Caco-2 (cell line): ENCODE data around the gene BRCC3. TPM values are rescaled to one million over a fixed set of nuclear protein-coding genes. Genes with fewer than 3 reads are reported as not detected.

Experiments used
- BruUV-seq: library from RNA; stranded (reverse); fragments of 400-500 nt; replicated peaks from 2 replicates; lab custom pipeline; 2021; lab: Mats Ljungman, UMichigan
- CTCF ChIA-PET: fragments of 300-600 bp; sonication (Branson Sonifier 250); formaldehyde crosslinking; loops from one replicate; lab custom pipeline; 2022; ENCODE audit warnings: antibody characterized with exemption; lab: Charles Lee
- POLR2A ChIA-PET: fragments of 300-600 bp; sonication (Branson Sonifier 250); formaldehyde crosslinking; loops from one replicate; lab custom pipeline; 2022; ENCODE audit warnings: antibody characterized with exemption; lab: Charles Lee
- DNase-seq, 2 experiments: peaks; one replicate each; pipeline versions ENCODE4 v3.0.0 to v3.0.0-alpha.2; 2020 to 2022
- H3K27me3 ChIP-seq: replicated peaks from 2 replicates; pipeline ENCODE4 v1.6.0; 2011; ENCODE audit warnings: low read length; ENCODE audit not compliant: control insufficient read depth, insufficient read depth
- H3K36me3 ChIP-seq: 2 replicates; pipeline ENCODE4 v1.5.1; 2011; ENCODE audit warnings: low read length; ENCODE audit not compliant: control insufficient read depth, insufficient read depth
- H3K4me1 ChIP-seq: fragments of 250-450 bp; sonication (Bioruptor Pico); 2 replicates; pipeline ENCODE4 v1.5.1; 2020; ENCODE audit warnings: mild to moderate bottlenecking
- H3K4me3 ChIP-seq: 2 replicates; pipeline ENCODE4 v1.5.1; 2011; ENCODE audit warnings: low read depth, mild to moderate bottlenecking, control low read depth, low read length
- H3K9me3 ChIP-seq: fragments of 250-450 bp; sonication (Bioruptor Pico); 2 replicates; pipeline ENCODE4 v1.5.1; 2020; ENCODE audit warnings: mild to moderate bottlenecking, moderate library complexity
- H3K27ac Mint-ChIP-seq: one replicate; pipeline ENCODE4 v1.8.0; 2022; ENCODE audit warnings: mixed read lengths; ENCODE audit not compliant: unreplicated experiment
- H3K27me3 Mint-ChIP-seq: one replicate; pipeline ENCODE4 v1.8.0; 2022; ENCODE audit warnings: mixed read lengths; ENCODE audit not compliant: insufficient read depth, unreplicated experiment
- H3K36me3 Mint-ChIP-seq: one replicate; pipeline ENCODE4 v1.8.0; 2022; ENCODE audit warnings: mild to moderate bottlenecking, mixed read lengths; ENCODE audit not compliant: insufficient read depth, unreplicated experiment
- H3K4me1 Mint-ChIP-seq: one replicate; pipeline ENCODE4 v1.8.0; 2022; ENCODE audit warnings: low read depth, mixed read lengths; ENCODE audit not compliant: unreplicated experiment
- H3K4me3 Mint-ChIP-seq: one replicate; pipeline ENCODE4 v1.8.0; 2022; ENCODE audit warnings: mild to moderate bottlenecking, moderate library complexity, mixed read lengths; ENCODE audit not compliant: unreplicated experiment
- H3K9me3 Mint-ChIP-seq: one replicate; pipeline ENCODE4 v1.8.0; 2022; ENCODE audit warnings: mixed read lengths; ENCODE audit not compliant: unreplicated experiment
- CTCF ChIP-seq, 2 experiments: fragments of 200-600 bp in 1 of 2; IDR thresholded peaks; 1 replicate in 1 of 2; 2 replicates in 1 of 2; pipeline versions ENCODE4 v1.5.1 to v1.8.0; 2011 to 2022; ENCODE audit warnings: antibody characterized with exemption in 1 of 2, control low read depth in 1 of 2, inconsistent platforms in 1 of 2, low read depth in 1 of 2, low read length in 1 of 2, mild to moderate bottlenecking in 1 of 2, moderate library complexity in 1 of 2; ENCODE audit not compliant: insufficient read depth in 1 of 2, severe bottlenecking in 1 of 2, unreplicated experiment in 1 of 2
- intact Hi-C: fragments of 100-400 bp; cut with micrococcal nuclease; formaldehyde crosslinking; loops from one replicate; pipeline ENCODE4 v1.10.0; 2022; ENCODE audit not compliant: unreplicated experiment
- total RNA-seq: library from RNA; stranded (reverse); gene quantifications from 2 replicates; pipeline ENCODE4 v1.2.3, GENCODE V29; 2022

Gene BRCC3
- total RNA-seq, 1 experiment from 2014 or later: 30.4 TPM

- peaks cover under 1% of the 10 kb centered on the region for H3K36me3 Mint-ChIP-seq
- DNase-seq: no peak
- no peaks in the 10 kb centered on the region for H3K27me3 Mint-ChIP-seq
- no peaks in the 10 kb centered on the region for H3K27me3 ChIP-seq
- intact Hi-C loops: no loop called here
- H3K4me1 ChIP-seq: no peaks in the 10 kb centered on the region
- H3K36me3 ChIP-seq: no peaks in the 10 kb centered on the region
- H3K4me3 ChIP-seq: no peak overlapping the region
- H3K27ac Mint-ChIP-seq: no peak overlapping the region
- no peak for TF ChIP-seq CTCF (IDR thresholded peaks at IDR 0.05; ENCODE audit: insufficient read depth in 1 of 2, low read depth in 1 of 2, low read length in 1 of 2, severe bottlenecking in 1 of 2, unreplicated experiment in 1 of 2)
- CTCF ChIA-PET: interaction anchor here (1.0 kb wide), 1 partner anchor 30 kb away, joined by 5 read pairs; the partner anchor contains the start of gene FUNDC2
- H3K9me3 Mint-ChIP-seq: no peaks in the 10 kb centered on the region
- no peaks in the 10 kb centered on the region for H3K4me1 Mint-ChIP-seq
- no TSS peak for BruUV-seq
- H3K9me3 ChIP-seq: no peaks in the 10 kb centered on the region
- POLR2A ChIA-PET: no interaction called here
- no peak overlapping the region for H3K4me3 Mint-ChIP-seq
Measured at GRCh38 chrX:155056471-155056870, 14.8 kb upstream of the BRCC3 start.

- POLR2A ChIA-PET: no interaction called here
- no peak overlapping the region for H3K4me3 Mint-ChIP-seq
- BruUV-seq: no TSS peak
Measured at GRCh38 chrX:155056877-155057792, 14.2 kb upstream of the BRCC3 start.

More at GRCh38 chrX:155056877-155057792, 14.2 kb upstream of the BRCC3 start:
- no peaks in the 10 kb centered on the region for H3K9me3 ChIP-seq
- TF ChIP-seq CTCF (IDR thresholded peaks at IDR 0.05; ENCODE audit: insufficient read depth in 1 of 2, low read depth in 1 of 2, low read length in 1 of 2, severe bottlenecking in 1 of 2, unreplicated experiment in 1 of 2): peak; percentile 44 to 58
- intact Hi-C loops: loop anchor here (1.0 kb wide), 2 partner anchors 76 to 139 kb away; no protein-coding TSS in a partner anchor
- no peaks in the 10 kb centered on the region for H3K36me3 ChIP-seq
- no peaks in the 10 kb centered on the region for H3K9me3 Mint-ChIP-seq
- H3K27ac Mint-ChIP-seq: no peak overlapping the region
- no peaks in the 10 kb centered on the region for H3K27me3 Mint-ChIP-seq
- H3K4me1 Mint-ChIP-seq: no peaks in the 10 kb centered on the region
- DNase-seq: peak; percentile 49 to 52
- no peak overlapping the region for H3K4me3 ChIP-seq
- H3K27me3 ChIP-seq: no peaks in the 10 kb centered on the region
- H3K4me1 ChIP-seq: no peaks in the 10 kb centered on the region
- H3K36me3 Mint-ChIP-seq: peaks cover 6% of the 10 kb centered on the region
- CTCF ChIA-PET: interaction anchor here (1.0 kb wide), 1 partner anchor 30 kb away, joined by 5 read pairs; the partner anchor contains the start of gene FUNDC2
